WTC11 (cell line): Measurements from ENCODE around the gene ST8SIA6. TPM values are rescaled to one million over a fixed set of nuclear protein-coding genes. Genes with fewer than 3 reads are reported as not detected.

Experiments
- ATAC-seq: fragments of 200-7000 bp; cut with Tn5 transposase; 2 replicates; pipeline ENCODE4 v1.10.0; 2021; ENCODE audit warnings: mild to moderate bottlenecking, moderate library complexity
- CTCF ChIA-PET: fragments of 300-600 bp; sonication (Branson Sonifier 250); formaldehyde crosslinking; loops from one replicate; lab custom pipeline; 2021; ENCODE audit warnings: antibody characterized with exemption; lab: Charles Lee
- POLR2A ChIA-PET: fragments of 350-600 bp; sonication (Branson Sonifier 250); formaldehyde crosslinking; loops from one replicate; lab custom pipeline; 2021; ENCODE audit warnings: antibody characterized with exemption; lab: Charles Lee
- DNase-seq: peaks from one replicate; pipeline ENCODE4 v3.0.0; 2021; ENCODE audit warnings: low spot score
- H3K27ac Mint-ChIP-seq: 2 replicates; pipeline ENCODE4 v1.8.0; 2021; ENCODE audit warnings: mixed read lengths
- H3K27me3 Mint-ChIP-seq: 2 replicates; pipeline ENCODE4 v1.8.0; 2021; ENCODE audit warnings: low read depth, mild to moderate bottlenecking, moderate library complexity, mixed read lengths
- H3K36me3 Mint-ChIP-seq: 2 replicates; pipeline ENCODE4 v1.8.0; 2021; ENCODE audit warnings: mixed read lengths
- H3K4me1 Mint-ChIP-seq: 2 replicates; pipeline ENCODE4 v1.8.0; 2022; ENCODE audit warnings: mixed read lengths
- H3K4me3 Mint-ChIP-seq: 2 replicates; pipeline ENCODE4 v1.8.0; 2021; ENCODE audit warnings: mild to moderate bottlenecking, moderate library complexity, mixed read lengths
- H3K9me3 Mint-ChIP-seq: 2 replicates; pipeline ENCODE4 v1.8.0; 2021; ENCODE audit warnings: mixed read lengths
- ARID4B ChIP-seq: sonication (generic); formaldehyde crosslinking; IDR thresholded peaks from 2 replicates; pipeline ENCODE4 v1.8.0; 2023; ENCODE audit warnings: missing genetic modification reagents, mild to moderate bottlenecking, borderline replicate concordance
- ATF1 ChIP-seq: sonication (generic); formaldehyde crosslinking; IDR thresholded peaks from 2 replicates; pipeline ENCODE4 v1.8.1; 2023; ENCODE audit warnings: mild to moderate bottlenecking, moderate library complexity, missing genetic modification reagents
- E2F1 ChIP-seq: sonication (generic); formaldehyde crosslinking; IDR thresholded peaks from 2 replicates; pipeline ENCODE4 v1.8.0; 2022; ENCODE audit warnings: mild to moderate bottlenecking, missing genetic modification reagents
- FOXP1 ChIP-seq: sonication (generic); formaldehyde crosslinking; IDR thresholded peaks from 2 replicates; pipeline ENCODE4 v1.8.0; 2022; ENCODE audit warnings: missing genetic modification reagents, mild to moderate bottlenecking, moderate library complexity, borderline replicate concordance
- FOXP4 ChIP-seq: sonication (generic); formaldehyde crosslinking; IDR thresholded peaks from 2 replicates; pipeline ENCODE4 v1.8.0; 2022; ENCODE audit warnings: mild to moderate bottlenecking, missing genetic modification reagents
- GTF2I ChIP-seq: fragments of 250-450 bp; sonication (Bioruptor Pico); conservative IDR thresholded peaks from 2 replicates; pipeline ENCODE4 v1.4.0; 2021; ENCODE audit warnings: mild to moderate bottlenecking
- MXD4 ChIP-seq: fragments of 250-450 bp; sonication (Bioruptor Pico); IDR thresholded peaks from 2 replicates; pipeline ENCODE4 v1.8.0; 2021; ENCODE audit warnings: mild to moderate bottlenecking, moderate library complexity, borderline replicate concordance
- NR1H2 ChIP-seq: sonication (generic); formaldehyde crosslinking; IDR thresholded peaks from 2 replicates; pipeline ENCODE4 v1.9.0; 2021; ENCODE audit warnings: mild to moderate bottlenecking, moderate library complexity, missing genetic modification reagents
- NR2C2 ChIP-seq: sonication (generic); formaldehyde crosslinking; IDR thresholded peaks from 2 replicates; pipeline ENCODE4 v1.8.0; 2022; ENCODE audit warnings: mild to moderate bottlenecking, missing genetic modification reagents
- NR3C1 ChIP-seq: sonication (generic); formaldehyde crosslinking; conservative IDR thresholded peaks from 2 replicates; pipeline ENCODE4 v1.8.1; 2023; ENCODE audit warnings: low read depth, mild to moderate bottlenecking, missing genetic modification reagents
- PREB ChIP-seq: sonication (generic); formaldehyde crosslinking; IDR thresholded peaks from 2 replicates; pipeline ENCODE4 v1.8.1; 2022; ENCODE audit warnings: mild to moderate bottlenecking, missing genetic modification reagents, moderate library complexity, borderline replicate concordance
- RELA ChIP-seq: sonication (generic); formaldehyde crosslinking; IDR thresholded peaks from 2 replicates; pipeline ENCODE4 v1.8.1; 2022; ENCODE audit warnings: missing genetic modification reagents, mild to moderate bottlenecking, borderline replicate concordance
- RORB ChIP-seq: fragments of 250-450 bp; sonication (Bioruptor Pico); IDR thresholded peaks from 2 replicates; pipeline ENCODE4 v1.9.0; 2021; ENCODE audit warnings: mild to moderate bottlenecking
- SP1 ChIP-seq: sonication (generic); formaldehyde crosslinking; conservative IDR thresholded peaks from 2 replicates; pipeline ENCODE4 v1.8.1; 2022; ENCODE audit warnings: missing genetic modification reagents
- STAT6 ChIP-seq: sonication (generic); formaldehyde crosslinking; conservative IDR thresholded peaks from 2 replicates; pipeline ENCODE4 v1.8.1; 2023; ENCODE audit warnings: mild to moderate bottlenecking, low read depth, missing genetic modification reagents, moderate library complexity
- TP53 ChIP-seq: sonication (generic); formaldehyde crosslinking; IDR thresholded peaks from 2 replicates; pipeline ENCODE4 v1.8.1; 2023; ENCODE audit warnings: mild to moderate bottlenecking, missing genetic modification reagents
- USF1 ChIP-seq: sonication (generic); formaldehyde crosslinking; IDR thresholded peaks from 2 replicates; pipeline ENCODE4 v1.8.0; 2022; ENCODE audit warnings: mild to moderate bottlenecking, missing genetic modification reagents
- ZBTB21 ChIP-seq: sonication (generic); formaldehyde crosslinking; IDR thresholded peaks from 2 replicates; pipeline ENCODE4 v1.8.1; 2023; ENCODE audit warnings: mild to moderate bottlenecking, missing genetic modification reagents, borderline replicate concordance
- ZNF232 ChIP-seq: sonication (generic); formaldehyde crosslinking; IDR thresholded peaks from 2 replicates; pipeline ENCODE4 v1.8.0; 2022; ENCODE audit warnings: mild to moderate bottlenecking, missing genetic modification reagents
- ZNF263 ChIP-seq: sonication (generic); formaldehyde crosslinking; IDR thresholded peaks from 2 replicates; pipeline ENCODE4 v1.8.1; 2022; ENCODE audit warnings: low read depth, mild to moderate bottlenecking, moderate library complexity, missing genetic modification reagents
- ZNF281 ChIP-seq: sonication (generic); formaldehyde crosslinking; IDR thresholded peaks from 2 replicates; pipeline ENCODE4 v1.8.0; 2023; ENCODE audit warnings: mild to moderate bottlenecking, missing genetic modification reagents
- ZNF671 ChIP-seq: fragments of 250-450 bp; sonication (Bioruptor Pico); IDR thresholded peaks from 2 replicates; pipeline ENCODE4 v1.8.0; 2021; ENCODE audit warnings: mild to moderate bottlenecking
- total RNA-seq: library from RNA; stranded (reverse); gene quantifications from 3 replicates; pipeline ENCODE4 v1.2.3, GENCODE V29; 2021

Gene ST8SIA6
- total RNA-seq, 1 experiment from 2014 or later, result 3.5 TPM

GRCh38 chr10:17357781-17358180 is 96.6 kb downstream of the ST8SIA6 start (continued):
- TF ChIP-seq ZNF281 (CRISPR knock-in tag) (no peak), ZBTB21 (no peak), ZNF232 (CRISPR knock-in tag) (no peak), USF1 (CRISPR knock-in tag) (no peak)

GRCh38 chr10:17356820-17357219 is 97.6 kb downstream of the ST8SIA6 start:
- ChIA-PET POLR2A (no interaction called here), CTCF (interaction anchor here (2.2 kb wide), 1 partner anchor 19 kb away, joined by 7 read pairs; no protein-coding TSS in a partner anchor)
- H3K27me3 Mint-ChIP-seq, result peaks cover 2% of the 10 kb centered on the region; the same call in 1 of the 2 replicates
- no peak for DNase-seq
- TF ChIP-seq SP1 (CRISPR knock-in tag) (no peak), RELA (CRISPR knock-in tag) (no peak), E2F1 (CRISPR knock-in tag) (no peak), PREB (CRISPR knock-in tag) (no peak), FOXP1 (no peak), ATF1 (CRISPR knock-in tag) (no peak), STAT6 (no peak), FOXP4 (CRISPR knock-in tag) (no peak), MXD4 (CRISPR knock-in tag) (no peak), RORB (CRISPR knock-in tag) (no peak), ZNF671 (CRISPR knock-in tag) (no peak), ARID4B (CRISPR knock-in tag) (no peak), ZNF263 (CRISPR knock-in tag) (no peak), TP53 (no peak), NR3C1 (no peak), NR2C2 (no peak), GTF2I (CRISPR knock-in tag) (no peak), NR1H2 (no peak)
- no peak overlapping the region for H3K27ac Mint-ChIP-seq
- ATAC-seq, result no peak
- H3K4me1 Mint-ChIP-seq, result peaks cover 4% of the 10 kb centered on the region; the same call in 1 of the 2 replicates
- H3K4me3 Mint-ChIP-seq, result no peak overlapping the region
- H3K9me3 Mint-ChIP-seq, result no peaks in the 10 kb centered on the region
- H3K36me3 Mint-ChIP-seq, result no peaks in the 10 kb centered on the region
